Kidney (tissue), 14 donors: ENCODE measurements around the gene DNHD1. TPM values are rescaled to one million over a fixed set of nuclear protein-coding genes. Genes with fewer than 3 reads are reported as not detected.

Experiments
- DNase-seq, 5 donors: peaks; one replicate each; pipeline ENCODE4 v3.0.0-alpha.2; 2013 to 2020
- FAIRE-seq: peaks from 2 replicates; lab custom pipeline; 2012; peaks lifted over from hg19 to GRCh38; lab: Jason Lieb, UNC
- H3K27ac ChIP-seq, 2 donors: one replicate each; pipeline ENCODE4 v1.7.0; 2013; ENCODE audit warnings: low read depth in 2 of 2, low read length in 2 of 2, inconsistent platforms in 1 of 2
- H3K27me3 ChIP-seq: one replicate; pipeline ENCODE4 v1.7.1; 2013; ENCODE audit warnings: low read length, inconsistent platforms; ENCODE audit not compliant: control insufficient read depth, insufficient read depth
- H3K36me3 ChIP-seq, 3 donors: one replicate each; pipeline versions ENCODE4 v1.7.0 to v1.7.1; 2013; ENCODE audit warnings: low read length in 3 of 3, control low read depth in 1 of 3, inconsistent platforms in 1 of 3; ENCODE audit not compliant: insufficient read depth in 3 of 3, control insufficient read depth in 2 of 3
- H3K4me1 ChIP-seq, 3 donors: one replicate each; pipeline versions ENCODE4 v1.7.0 to v1.7.1; 2013; ENCODE audit warnings: low read length in 3 of 3, inconsistent platforms in 1 of 3, low read depth in 1 of 3; ENCODE audit not compliant: control insufficient read depth in 2 of 3, insufficient read depth in 2 of 3
- H3K4me3 ChIP-seq, 3 donors: one replicate each; pipeline versions ENCODE4 v1.7.0 to v1.8.1; 2013; ENCODE audit warnings: low read length in 3 of 3, control low read depth in 1 of 3, inconsistent platforms in 1 of 3
- H3K9ac ChIP-seq, 3 donors: one replicate each; pipeline versions ENCODE4 v1.7.0 to v1.7.1; 2013; ENCODE audit warnings: low read length in 3 of 3, control low read depth in 1 of 3, inconsistent platforms in 1 of 3
- H3K9me3 ChIP-seq, 3 donors: one replicate each; pipeline versions ENCODE4 v1.7.0 to v1.7.1; 2013; ENCODE audit warnings: low read length in 3 of 3, control low read depth in 1 of 3, inconsistent platforms in 1 of 3; ENCODE audit not compliant: control insufficient read depth in 2 of 3, insufficient read depth in 1 of 3
- intact Hi-C: fragments of 100-400 bp; cut with DNase I; formaldehyde crosslinking; loops from one replicate; pipeline ENCODE4 v1.11.1; 2022
- polyA plus RNA-seq: library from polyadenylated mRNA; stranded (reverse); fragments of 350-450 nt; fragmentation: Illumina TruSeq; extraction: RNeasy Lipid Tissue Mini Kit (QIAGEN cat#74804); gene quantifications from one replicate; pipeline ENCODE4 v1.2.3, GENCODE V29; 2014; ENCODE audit warnings: low read depth, low replicate concordance; ENCODE audit not compliant: insufficient read depth
- total RNA-seq: library from RNA; stranded (reverse); fragmentation: NEBNext Ultra II Directional; extraction: Animal tissue kit (Norgen Biotek cat#: 25700); gene quantifications from one replicate; pipeline ENCODE4 v1.2.1, GENCODE V29; 2021
- TF ChIP-seq, protein P1 (sequence below): IDR thresholded peaks from 3 replicates; pipeline ENCODE4 v1.5.1; 2012; ENCODE audit warnings: mild to moderate bottlenecking, moderate library complexity, borderline replicate concordance; ENCODE audit not compliant: insufficient read depth; ENCODE audit errors: extremely low read depth
- donor health status: control.
- donor health status: control.
- donor health status: control.
- donor health status: control.
- donor health status: control.
- donor health status: DM: yes; HTN: yes; CAD: no.
- donor health status: Normal renal cell carcinoma (clear cell type).

Gene DNHD1
- total and polyA plus RNA-seq, 2 donors from 2014 or later = 3.5 to 10.1 TPM

DNA sequence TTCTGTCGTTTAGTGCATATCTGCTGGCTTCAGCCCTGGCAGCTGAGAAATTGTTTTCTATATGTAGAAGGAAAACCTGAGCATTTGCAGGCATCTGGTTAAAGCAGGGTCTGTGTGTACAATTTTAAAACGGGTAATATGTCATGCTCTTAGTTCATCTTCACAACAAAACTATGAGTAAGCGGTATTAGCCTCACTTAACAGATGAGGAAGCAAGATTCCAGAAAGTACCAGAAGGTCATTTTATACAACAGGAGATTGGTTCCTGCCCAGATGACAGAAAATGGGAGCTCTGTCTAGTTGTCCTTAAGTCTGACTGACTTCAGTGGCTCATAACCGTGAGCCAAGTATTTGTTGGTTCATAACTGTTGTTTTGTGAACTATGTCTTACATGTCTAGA, 14.6 kb upstream of the DNHD1 start:
- H3K4me3 ChIP-seq = peak overlapping the region; percentile 94 to 97 (median 96)
- H3K36me3 ChIP-seq = peaks cover 4 to 32% (median 30%) of the 10 kb centered on the region in 3 donors
- H3K27me3 ChIP-seq = no peaks in the 10 kb centered on the region
- TF ChIP-seq, protein P1, sequence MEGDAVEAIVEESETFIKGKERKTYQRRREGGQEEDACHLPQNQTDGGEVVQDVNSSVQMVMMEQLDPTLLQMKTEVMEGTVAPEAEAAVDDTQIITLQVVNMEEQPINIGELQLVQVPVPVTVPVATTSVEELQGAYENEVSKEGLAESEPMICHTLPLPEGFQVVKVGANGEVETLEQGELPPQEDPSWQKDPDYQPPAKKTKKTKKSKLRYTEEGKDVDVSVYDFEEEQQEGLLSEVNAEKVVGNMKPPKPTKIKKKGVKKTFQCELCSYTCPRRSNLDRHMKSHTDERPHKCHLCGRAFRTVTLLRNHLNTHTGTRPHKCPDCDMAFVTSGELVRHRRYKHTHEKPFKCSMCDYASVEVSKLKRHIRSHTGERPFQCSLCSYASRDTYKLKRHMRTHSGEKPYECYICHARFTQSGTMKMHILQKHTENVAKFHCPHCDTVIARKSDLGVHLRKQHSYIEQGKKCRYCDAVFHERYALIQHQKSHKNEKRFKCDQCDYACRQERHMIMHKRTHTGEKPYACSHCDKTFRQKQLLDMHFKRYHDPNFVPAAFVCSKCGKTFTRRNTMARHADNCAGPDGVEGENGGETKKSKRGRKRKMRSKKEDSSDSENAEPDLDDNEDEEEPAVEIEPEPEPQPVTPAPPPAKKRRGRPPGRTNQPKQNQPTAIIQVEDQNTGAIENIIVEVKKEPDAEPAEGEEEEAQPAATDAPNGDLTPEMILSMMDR = no peak
- no peaks in the 10 kb centered on the region for H3K9me3 ChIP-seq
- FAIRE-seq (no peak), DNase-seq (no peak)
- no peak overlapping the region for H3K27ac ChIP-seq
- H3K9ac ChIP-seq = peak overlapping the region; percentile 31 to 97 (median 96)
- H3K4me1 ChIP-seq = peaks cover 9 to 22% (median 14%) of the 10 kb centered on the region in 3 donors
- intact Hi-C loops = no loop called here

DNA sequence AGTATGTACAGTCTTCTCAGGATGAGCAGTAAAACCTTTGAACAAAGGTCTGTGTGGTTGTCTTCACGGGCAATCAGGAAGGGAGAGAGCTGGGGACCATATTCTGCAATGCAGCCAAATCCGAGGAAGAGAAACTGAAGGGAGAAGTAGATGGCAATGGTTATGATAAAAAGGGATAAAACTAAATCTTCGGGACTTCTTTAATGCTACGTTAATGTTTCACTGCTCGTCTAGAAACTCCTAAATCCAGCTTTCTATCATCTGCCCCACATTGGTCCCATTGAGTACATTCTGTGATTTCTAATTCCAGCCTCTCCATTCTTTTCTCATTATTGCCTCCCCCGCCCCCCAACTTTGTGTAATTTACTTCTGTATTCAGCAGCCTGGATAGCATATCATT, 14.1 kb upstream of the DNHD1 start:
- Histone ChIP-seq H3K9me3 (no peaks in the 10 kb centered on the region), H3K27ac (no peak overlapping the region), H3K27me3 (no peaks in the 10 kb centered on the region), H3K9ac (peak overlapping the region in 1 of 3 donors; percentile 96), H3K4me1 (peaks cover 9 to 22% (median 14%) of the 10 kb centered on the region in 3 donors), H3K4me3 (no peak overlapping the region), H3K36me3 (peaks cover 4 to 28% (median 27%) of the 10 kb centered on the region in 3 donors)
- FAIRE-seq = no peak
- intact Hi-C loops = no loop called here
- TF ChIP-seq, protein P1 = no peak
- DNase-seq = no peak

DNA sequence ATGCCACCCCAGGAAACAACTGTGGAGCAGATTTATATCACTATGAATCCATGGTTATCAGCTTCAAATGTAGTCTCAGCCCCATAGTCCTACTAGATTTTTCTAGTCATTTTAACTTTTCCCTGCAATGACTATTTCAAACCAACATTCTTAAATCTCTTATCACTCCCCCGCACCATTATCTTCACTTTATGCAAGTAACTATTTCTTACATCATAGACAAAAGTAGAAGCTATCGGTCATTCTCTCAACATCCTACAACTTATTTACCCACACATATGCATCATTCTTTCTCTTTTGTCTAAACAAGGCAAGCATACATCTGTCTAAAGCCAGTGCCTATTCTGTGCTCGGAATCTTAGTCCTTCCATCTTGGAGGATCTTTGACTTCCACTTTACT, 11.4 kb upstream of the DNHD1 start:
- Histone ChIP-seq H3K9ac (no peak overlapping the region), H3K4me3 (no peak overlapping the region), H3K4me1 (peaks cover 5 to 10% (median 9%) of the 10 kb centered on the region in 3 donors), H3K9me3 (no peaks in the 10 kb centered on the region), H3K27me3 (no peaks in the 10 kb centered on the region), H3K27ac (no peak overlapping the region), H3K36me3 (peaks cover 4 to 23% (median 20%) of the 10 kb centered on the region in 3 donors)
- TF ChIP-seq, protein P1 = no peak
- DNase-seq (no peak), FAIRE-seq (no peak)
- intact Hi-C loops = no loop called here

DNA sequence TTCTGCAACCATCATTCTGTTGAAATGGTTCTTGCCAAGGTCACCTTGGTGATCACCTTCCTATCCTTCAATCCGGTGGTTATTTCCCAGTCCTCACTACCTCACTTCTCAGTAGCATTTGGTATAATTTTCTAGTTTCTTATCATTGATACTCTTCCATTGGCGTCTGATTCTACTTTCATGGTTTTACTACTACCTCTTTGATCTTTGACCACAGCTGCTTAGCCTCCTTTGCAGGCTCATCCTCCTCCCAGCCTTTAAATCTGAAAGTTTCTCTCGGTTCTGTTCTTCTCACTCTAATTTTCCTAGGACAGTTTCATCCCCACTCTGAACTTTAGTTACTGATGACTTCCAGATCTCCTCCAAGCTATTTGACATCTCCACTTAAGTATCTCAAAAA, 10.8 kb upstream of the DNHD1 start:
- intact Hi-C loops = no loop called here
- peaks cover 4 to 23% (median 20%) of the 10 kb centered on the region in 3 donors for H3K36me3 ChIP-seq

More for the DNA sequence above, 10.8 kb upstream of the DNHD1 start:
- Histone ChIP-seq H3K9ac (no peak overlapping the region), H3K4me3 (no peak overlapping the region), H3K9me3 (no peaks in the 10 kb centered on the region), H3K27ac (no peak overlapping the region), H3K27me3 (no peaks in the 10 kb centered on the region), H3K4me1 (peaks cover 5 to 10% (median 9%) of the 10 kb centered on the region in 3 donors)
- DNase-seq (no peak), FAIRE-seq (no peak)
- TF ChIP-seq, protein P1 = no peak
